DMS53 treated with DMSO at 0.1 percent for 48 hours (cell line): ENCODE data around the gene ING1.

ENCODE experiments used
- DNase-seq: peaks from one replicate; lab custom pipeline; 2025; ENCODE audit not compliant: unreplicated experiment; lab: John Stamatoyannopoulos, UW

ING1 gene

GRCh38 chr13:110769097-110769496, 55.6 kb downstream of the ING1 start:
- DNase-seq, result no peak

- no peak for DNase-seq
These were observed 57.2 kb downstream of the ING1 start for GRCh38 chr13:110770678-110771077.

- DNase-seq, result no peak
These were observed 57.7 kb downstream of the ING1 start for GRCh38 chr13:110771194-110771593.

GRCh38 chr13:110772091-110772984, 58.8 kb downstream of the ING1 start:
- no peak for DNase-seq
